HG03460 (cell line): ENCODE data around the gene ARHGEF37.
"Not testable (repeated sequence)": the region's sequence is repeated elsewhere in the genome, so short reads cannot be mapped to it uniquely, and the experiment has no call there.

Experiments
- ATAC-seq: cut with Tn5 transposase; IDR thresholded peaks from one replicate; pipeline ENCODE4 v1.9.1; 2021; ENCODE audit not compliant: unreplicated experiment

ARHGEF37 gene

DNA sequence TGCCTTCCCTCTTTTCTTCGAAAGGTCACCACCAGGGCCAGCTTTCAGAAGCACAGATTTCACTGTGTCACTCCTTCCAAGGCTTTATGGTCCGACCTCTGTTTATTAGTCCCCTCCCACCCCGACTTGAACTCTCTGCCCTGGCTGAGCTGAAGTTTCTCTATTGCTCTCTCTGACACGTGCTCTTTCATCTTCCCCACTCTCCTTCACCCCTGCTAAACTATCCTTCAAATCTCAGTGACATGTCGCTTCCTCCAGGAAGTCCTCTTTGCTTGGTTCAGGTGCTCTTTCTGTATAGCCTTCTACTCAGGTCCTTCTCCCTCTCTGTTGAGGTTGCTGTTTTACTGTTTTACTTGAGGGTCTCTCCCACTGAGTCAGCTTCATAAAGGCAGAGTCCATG is 64.4 kb downstream of the ARHGEF37 start:
- no peak for ATAC-seq

- no peak for ATAC-seq
Measured at GRCh38 chr5:149646564-149646963, 65.3 kb downstream of the ARHGEF37 start.

GRCh38 chr5:149647334-149647733 is 66.0 kb downstream of the ARHGEF37 start:
- no peak for ATAC-seq

DNA sequence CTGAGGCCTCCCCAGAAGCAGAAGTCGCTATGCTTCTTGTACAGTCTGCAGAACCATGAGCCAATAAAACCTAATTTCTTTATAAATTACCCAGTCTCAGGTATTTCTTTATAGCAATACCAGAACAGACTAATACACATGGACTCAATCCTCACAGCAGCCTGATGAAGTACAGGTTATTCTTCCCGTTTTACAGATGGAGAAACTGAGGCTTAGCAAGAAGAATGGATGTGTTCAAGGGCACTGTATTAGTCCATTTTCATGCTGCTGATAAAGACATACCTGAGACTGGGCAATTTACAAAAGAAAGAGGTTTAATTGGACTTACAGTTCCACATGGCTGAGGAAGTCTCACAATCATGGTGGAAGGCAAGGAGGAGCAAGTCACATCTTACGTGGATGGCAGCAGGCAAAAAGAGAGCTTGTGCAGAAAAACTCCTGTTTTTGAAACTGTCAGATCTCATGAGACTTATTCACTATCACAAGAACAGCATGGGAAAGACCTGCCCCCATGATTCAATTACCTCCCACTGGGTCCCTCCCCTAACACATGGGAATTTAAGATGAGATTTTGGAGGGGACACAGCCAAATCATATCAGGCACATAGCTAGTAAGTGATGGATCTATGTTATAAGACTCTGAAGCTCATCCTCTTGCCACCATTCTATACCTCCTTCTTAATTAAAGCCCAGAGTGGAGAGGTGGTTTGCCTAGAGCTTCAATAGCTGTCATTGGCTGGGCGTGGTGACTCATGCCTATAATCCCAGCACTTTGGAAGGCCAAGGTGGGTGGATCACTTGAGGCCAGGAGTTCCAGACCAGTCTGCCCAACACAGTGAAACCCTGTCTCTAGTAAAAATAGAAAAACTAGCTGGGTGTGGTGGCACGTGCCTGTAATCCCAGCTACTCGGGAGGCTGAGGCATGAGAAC is 67.4 kb downstream of the ARHGEF37 start:
- not testable (repeated sequence) for ATAC-seq

GRCh38 chr5:149649730-149650129 is 68.4 kb downstream of the ARHGEF37 start:
- not testable (repeated sequence) for ATAC-seq

GRCh38 chr5:149651686-149652085 is 70.4 kb downstream of the ARHGEF37 start:
- ATAC-seq = no peak

GRCh38 chr5:149652697-149653096 is 71.4 kb downstream of the ARHGEF37 start:
- no peak for ATAC-seq

GRCh38 chr5:149654231-149654630 is 72.9 kb downstream of the ARHGEF37 start:
- ATAC-seq = no peak

DNA sequence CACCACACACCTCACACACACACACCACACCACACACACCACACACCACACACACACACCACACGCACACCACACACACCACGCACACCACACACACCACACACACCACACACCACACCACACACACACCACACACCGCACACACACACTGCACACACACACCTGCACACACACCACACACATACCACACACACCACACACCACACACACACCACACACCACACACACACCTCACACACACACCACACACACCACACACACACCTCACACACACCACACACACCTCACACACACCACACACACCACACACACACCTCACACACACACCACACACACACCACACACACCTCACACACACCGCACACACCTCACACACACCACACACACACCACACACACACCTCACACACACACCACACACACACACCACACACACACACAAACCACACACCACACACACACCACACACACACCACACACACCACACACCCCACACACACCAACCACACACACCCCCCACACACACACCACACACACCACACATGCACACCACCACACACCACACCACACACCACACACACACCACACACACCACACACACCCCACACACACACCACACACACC is 73.7 kb downstream of the ARHGEF37 start:
- no peak for ATAC-seq

DNA sequence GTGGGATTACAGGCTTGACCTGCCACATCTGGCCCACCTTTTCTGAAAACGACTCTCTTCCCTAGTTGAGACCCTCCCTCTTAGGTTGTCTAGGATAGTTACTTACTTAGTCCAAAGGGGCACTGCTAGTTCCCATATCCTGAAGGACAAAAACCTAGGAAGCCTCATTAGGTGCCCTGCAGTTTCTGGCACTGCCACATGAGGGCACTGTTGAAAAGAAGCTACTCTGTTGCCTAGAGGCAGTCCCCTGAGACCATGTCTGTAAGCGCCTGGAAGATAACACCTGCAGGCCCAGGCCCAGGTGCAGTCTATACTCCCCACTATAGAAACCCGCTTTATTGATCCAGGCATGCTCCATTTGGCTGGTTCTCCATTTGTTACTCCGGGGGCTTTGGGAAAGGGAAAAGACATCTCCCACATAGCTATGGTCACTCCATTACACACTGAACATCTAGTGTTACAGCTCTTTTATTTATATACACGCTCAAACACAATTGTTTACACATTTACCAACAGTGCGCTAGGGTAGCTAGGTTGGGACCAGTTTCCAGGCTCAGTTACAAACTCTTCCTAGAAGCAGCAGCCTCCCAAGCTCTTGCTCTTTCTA is 75.4 kb downstream of the ARHGEF37 start:
- ATAC-seq = no peak

DNA sequence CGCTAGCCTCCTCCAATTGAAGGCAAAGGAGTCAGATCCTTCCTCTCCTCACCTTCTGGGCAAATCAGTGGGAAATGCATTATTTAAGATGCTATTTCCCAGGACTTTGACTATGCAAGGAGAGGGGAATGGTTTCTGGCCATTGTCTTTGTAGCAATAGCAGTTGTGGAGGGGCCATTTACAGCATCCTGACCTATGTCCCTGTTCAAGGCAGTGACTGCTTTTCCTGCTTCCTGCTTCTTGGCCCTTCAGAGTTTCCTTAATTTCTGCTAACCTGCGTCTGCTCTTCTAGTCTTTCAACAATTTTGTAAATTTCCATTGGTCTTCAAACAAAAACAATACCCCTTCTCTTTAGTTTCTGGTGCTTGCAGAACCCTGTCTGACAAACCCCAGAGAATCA is 76.0 kb downstream of the ARHGEF37 start:
- ATAC-seq = no peak

DNA sequence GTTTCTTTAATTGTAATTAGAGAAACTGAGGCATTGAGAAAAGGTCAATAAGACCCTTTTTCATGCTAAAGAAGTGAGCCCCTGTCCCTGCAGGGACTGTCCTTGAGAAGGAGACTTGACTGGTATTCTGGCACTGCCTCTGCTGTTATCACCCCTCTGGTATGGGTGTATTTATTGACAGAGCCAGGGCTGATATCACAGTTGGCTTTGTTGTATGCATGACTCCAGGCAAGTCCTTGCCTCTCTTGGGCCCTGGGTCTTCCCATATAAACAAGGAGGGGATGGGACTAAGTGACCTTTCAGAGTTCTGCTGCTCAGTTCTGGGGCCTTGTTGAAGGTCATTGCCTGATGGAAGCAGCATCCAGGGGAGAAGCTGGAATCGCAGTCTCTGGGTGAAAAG is 77.0 kb downstream of the ARHGEF37 start:
- no peak for ATAC-seq

DNA sequence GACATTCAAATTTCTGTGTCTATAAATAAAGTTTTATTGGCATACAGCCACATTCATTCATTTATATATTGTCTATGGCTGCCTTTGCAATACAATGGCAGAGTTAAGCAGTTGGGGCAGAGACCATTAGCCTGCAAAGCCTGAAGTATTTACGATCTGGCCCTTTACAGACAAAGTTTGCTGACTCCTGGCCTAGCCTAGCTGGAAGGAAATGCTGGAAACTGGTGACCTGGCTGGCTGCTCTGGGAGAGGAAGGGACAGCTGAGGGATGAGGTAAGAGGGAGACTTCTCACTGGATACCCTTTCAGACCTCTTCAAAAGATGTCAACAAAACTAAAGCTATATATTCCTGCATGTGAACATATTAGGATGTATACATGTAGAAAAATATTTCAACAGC is 82.8 kb downstream of the ARHGEF37 start:
- ATAC-seq = no peak

DNA sequence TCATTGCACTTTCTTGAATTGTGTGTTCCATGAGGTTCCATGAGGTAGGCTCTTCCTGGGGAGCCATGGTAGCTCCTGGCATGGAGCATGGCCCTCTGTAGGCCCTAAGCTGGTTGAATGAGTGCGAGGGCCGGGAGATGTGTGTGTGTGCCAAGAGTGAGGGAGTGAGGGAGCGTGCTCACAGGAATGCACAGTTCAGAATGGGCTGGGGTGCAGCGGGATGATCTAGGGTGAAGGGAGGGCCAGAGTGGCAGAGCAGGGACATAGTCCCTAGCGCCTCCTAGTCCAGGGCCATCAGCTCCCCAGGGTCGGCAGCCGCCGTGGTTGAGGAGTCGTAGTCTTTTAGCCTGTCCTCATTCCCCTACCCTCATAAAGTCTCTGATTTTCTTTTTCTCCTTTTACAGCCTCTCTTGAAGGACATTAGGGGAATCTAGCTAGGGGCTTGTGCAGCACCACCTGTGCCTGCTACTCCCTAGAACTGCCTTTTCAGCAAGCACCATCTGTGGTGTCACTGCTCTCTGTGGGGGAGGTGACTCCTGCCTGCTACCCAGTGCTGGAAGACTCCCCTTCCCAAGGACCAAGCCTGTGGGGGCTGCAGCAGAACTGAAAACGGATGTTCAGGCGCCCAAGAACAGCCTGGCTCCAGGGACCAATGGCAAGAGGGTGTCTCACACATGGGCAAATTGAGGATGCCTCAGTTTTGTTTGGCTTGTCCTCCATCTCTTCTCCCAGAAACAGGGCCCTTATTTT is 83.5 kb downstream of the ARHGEF37 start:
- no peak for ATAC-seq

- no peak for ATAC-seq
Measured at GRCh38 chr5:149665416-149666175, 84.3 kb downstream of the ARHGEF37 start.

- ATAC-seq = no peak
Measured at GRCh38 chr5:149666212-149666852, 85.0 kb downstream of the ARHGEF37 start.

DNA sequence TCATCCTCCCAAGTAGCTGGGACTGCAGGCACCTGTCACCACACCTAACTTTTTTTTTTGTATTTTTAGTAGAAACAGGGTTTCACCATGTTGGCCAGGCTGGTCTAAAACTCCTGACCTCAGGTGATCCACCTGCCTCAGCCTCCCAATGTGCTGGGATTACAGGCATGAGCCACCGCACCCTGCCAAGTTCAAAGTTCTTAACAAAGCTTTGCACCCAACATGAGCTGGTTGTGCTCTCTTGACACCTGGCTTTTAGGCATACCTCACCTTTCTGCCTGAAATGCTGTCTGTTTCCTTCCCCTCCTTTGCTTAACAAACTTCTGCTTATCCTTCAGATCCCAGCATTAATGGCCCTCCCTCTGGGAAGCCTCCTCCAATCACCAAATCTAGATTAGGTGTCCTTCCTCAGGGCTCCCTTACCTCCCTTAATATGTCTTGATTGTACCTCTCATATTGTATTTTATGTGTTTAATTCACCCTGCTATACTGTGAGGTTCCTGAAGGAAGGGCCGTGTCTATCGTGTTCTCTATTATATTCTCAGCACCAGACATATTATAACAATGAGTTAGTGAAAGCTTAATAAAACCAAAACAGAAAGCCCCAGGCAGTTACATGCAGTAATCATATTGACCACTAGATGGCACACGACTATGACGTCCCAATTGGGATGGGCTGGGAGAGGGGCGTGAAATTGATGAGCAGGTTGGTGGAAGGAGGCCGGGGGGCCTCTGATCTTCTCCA is 86.0 kb downstream of the ARHGEF37 start:
- ATAC-seq = no peak

GRCh38 chr5:149667829-149668330 is 86.6 kb downstream of the ARHGEF37 start:
- no peak for ATAC-seq

GRCh38 chr5:149669273-149669672 is 88.0 kb downstream of the ARHGEF37 start:
- not testable (repeated sequence) for ATAC-seq
